GM19438 (cell line): ENCODE data around the gene TMEM53.
"Not testable (repeated sequence)": the region's sequence is repeated elsewhere in the genome, so short reads cannot be mapped to it uniquely, and the experiment has no call there.

ENCODE experiments used
- ATAC-seq: cut with Tn5 transposase; IDR thresholded peaks from one replicate; pipeline ENCODE4 v1.9.1; 2021; ENCODE audit warnings: low read depth; ENCODE audit not compliant: unreplicated experiment

The TMEM53 gene

DNA sequence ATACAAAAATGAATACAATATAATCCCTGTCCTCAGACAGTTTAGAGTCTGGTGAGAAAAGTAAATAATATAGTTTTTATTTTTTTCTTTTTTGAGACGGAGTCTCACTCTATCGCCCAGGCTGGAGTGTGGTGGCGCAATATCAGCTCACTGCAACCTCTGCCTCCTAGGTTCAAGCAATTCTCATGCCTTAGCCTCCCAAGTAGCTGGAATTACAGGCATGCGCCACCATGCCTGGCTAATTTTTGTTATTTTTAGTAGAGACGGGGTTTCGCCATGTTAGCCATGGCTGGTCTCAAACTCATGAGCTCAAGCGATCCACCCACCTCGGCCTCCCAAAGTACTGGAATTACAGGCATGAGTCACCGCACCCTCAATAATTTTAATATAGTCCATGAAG, 25.1 kb upstream of the TMEM53 start:
- not testable (repeated sequence) for ATAC-seq

DNA sequence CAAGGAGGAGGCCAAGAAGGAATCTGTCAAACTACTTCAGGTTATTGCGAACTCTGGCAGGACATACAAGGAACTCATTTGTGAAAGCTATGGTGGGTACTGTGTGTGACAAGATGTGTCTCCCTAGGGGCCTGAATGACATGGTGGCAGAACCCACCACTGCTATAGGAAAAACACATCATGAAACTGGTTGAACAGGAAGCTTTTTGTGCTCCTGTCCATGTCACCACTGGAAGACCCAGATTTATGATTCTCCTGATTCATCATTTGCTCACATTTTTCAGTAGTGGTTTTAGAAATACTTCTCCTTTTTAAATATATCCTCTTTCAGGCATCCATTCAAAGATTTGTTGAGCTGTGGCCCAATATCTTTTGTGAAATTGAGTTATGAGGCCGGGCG, 23.9 kb upstream of the TMEM53 start:
- ATAC-seq, result no peak

DNA sequence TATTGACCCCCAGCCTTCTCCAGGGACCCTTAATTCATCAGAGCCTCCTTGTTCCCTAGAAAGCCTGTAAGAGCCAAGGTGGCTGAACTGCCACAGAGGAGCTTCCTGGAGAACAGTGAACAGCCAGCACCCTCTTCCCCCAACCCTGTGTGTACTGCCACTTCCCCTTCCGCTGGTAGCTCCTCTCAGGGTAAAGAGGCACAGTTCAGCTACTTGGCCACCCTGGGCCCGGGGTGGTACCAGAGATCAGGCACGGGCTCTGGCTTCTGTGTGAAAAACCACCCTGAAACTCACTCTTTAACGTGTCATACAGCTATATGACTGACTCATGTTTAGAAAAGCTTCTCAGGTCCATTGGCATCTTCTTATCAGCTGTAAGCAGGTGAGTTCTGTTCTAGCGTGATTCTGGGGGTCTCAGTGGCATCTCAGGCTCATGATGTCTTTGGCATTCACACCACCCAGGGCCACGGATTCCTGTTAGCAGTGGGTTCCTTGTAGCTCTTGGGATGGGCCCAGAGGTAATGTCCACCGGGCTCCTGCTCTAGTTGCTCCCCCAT, 22.6 kb upstream of the TMEM53 start:
- ATAC-seq, result no peak

DNA sequence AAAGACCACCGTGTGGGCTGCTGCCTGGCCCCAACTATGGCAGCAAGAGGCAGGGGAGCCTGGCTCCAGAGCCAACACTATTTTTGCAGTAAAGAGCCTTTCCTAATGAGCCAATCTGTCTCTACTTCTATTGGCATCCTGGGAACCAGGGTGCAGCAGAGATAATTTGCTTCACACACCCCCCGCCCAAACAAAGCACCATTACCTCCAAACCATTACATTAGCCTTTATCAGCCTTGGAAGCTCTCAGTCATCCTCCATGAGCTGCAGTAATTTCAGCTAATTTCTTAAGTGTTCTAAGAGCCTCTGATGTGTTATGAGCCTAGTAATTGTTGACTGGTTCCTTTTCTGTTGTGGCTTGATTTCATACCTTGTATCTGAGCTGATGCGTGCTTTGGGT, 21.8 kb upstream of the TMEM53 start:
- no peak for ATAC-seq

DNA sequence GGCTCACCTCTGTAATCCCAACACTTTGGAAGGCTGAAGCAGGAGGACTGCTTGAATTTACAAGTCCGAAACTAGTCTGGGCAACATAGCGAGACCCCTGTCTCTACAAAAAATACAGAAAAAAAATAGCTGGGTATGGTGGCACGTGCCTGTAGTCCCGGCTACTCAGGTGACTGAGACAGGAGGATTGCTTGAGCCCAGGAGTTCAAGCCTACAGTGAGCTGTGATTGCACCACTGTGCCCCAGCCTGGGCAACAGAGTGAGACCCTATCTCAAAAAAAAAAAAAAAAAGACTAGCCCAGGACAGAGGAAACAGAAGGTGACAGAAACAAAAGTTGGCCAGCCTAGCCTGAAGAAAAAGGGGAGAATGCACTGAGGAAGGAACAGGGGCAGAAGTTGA, 21.4 kb upstream of the TMEM53 start:
- no peak for ATAC-seq

DNA sequence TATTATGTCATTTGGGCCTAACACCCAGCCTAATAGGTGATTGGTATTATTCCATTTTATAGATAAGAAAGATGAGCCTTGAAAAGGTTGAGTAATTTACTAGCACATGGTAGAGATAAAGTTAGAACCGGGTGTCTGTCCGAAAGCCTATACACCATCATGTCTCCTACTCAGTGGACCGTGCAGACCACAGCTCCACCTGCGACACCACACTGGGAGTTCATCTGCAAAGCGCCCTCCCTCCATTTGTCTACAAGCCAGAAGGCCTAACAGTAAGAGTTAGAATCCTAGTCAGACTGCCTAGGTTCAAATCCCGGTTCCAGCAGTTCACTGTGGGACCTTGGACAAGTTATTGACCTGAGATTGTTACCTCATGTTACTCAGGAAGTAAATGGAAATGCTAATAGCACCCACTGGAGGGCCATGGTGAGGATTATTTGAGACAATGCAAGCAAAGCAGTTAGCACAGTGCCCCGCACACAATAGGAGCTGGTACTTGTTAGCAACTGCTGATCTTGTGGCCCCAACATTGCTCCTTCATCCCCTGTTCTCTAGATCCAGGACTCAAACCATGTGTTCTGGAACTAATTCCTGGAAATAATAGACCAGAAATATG, 20.7 kb upstream of the TMEM53 start:
- peak; percentile 59 for ATAC-seq

DNA sequence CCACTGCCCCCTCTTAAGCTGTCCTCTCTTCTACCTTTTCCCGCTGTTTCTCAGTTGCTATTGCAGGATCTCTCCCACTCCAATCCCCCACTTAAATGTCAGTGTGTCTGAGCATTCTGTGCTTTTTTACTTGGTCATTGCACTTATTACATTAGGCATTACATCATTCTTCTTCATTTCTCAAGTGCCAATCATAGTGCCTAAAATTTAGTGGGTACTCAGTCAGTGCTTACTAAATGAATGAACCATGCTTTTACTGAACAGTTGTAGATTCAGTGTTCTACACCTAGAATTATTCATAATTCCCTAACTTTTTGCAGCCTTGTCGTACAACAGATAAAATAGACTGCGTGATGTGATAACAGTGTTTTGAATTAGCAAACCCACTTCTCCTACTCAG, 19.6 kb upstream of the TMEM53 start:
- ATAC-seq, result no peak

DNA sequence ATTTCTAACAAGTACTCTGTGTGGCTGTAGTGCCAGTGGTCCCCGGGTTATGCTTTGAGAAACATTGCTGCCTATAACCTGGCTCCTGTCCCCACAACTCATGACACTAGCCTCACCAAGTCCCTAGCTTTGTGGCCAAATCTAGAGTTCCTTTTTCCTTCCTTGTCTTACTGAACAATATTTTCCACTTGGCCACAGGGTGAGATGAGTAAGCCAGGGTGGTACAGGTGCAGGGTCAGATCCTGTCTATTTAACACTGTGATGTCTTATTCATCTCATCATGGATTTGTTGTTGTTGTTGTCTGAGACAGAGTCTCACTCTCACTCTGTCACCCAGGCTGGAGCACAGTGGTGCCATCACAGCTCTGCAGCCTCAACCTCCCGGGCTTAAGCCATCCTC, 18.9 kb upstream of the TMEM53 start:
- ATAC-seq, result no peak

DNA sequence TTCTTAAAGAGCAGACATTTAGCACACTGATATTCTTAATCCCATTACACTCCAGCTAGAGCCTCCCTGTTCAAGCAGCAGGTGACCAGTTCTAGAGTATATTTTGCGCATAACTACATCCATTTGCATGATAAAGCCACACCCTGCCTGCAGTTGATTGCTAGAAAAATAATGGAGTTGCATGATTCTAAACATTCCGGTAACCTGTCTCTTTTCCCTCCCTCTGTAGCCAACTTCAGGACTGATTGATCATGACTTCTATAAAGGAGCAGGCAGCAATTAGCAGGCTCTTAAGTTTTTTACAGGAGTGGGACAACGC, 15.1 kb upstream of the TMEM53 start:
- no peak for ATAC-seq

DNA sequence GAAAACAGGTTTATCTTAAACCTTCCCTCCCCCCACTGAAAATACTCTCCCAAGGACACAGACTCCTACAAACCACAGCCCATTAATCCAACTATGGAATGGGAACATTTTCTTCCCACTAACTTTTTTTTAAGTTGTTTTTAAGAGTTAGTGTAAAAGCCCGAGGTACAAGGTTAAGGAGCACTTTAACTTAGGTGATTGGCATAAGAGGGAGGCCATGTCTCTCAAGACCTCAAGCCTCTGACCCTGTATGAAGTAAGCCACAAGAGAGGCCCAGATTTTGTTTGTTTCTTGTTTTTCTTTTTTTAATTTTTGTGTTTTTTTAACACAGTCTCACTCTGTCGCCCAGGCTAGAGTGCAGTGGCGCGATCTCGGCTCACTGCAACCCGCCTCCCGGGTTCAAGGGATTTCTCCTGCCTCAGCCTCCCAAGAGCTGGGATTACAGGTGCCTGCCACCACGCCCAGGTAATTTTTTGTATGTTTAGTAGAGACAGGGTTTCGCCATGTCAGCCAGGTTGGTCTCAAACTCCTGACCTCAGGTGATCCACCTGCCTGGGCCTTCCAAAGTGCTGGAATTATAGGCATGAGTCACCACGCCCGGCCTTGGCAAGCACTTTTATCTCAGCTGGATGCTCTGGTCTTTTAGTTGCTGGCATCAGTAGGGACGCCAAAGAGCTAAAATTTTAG, 14.6 kb upstream of the TMEM53 start:
- no peak for ATAC-seq

DNA sequence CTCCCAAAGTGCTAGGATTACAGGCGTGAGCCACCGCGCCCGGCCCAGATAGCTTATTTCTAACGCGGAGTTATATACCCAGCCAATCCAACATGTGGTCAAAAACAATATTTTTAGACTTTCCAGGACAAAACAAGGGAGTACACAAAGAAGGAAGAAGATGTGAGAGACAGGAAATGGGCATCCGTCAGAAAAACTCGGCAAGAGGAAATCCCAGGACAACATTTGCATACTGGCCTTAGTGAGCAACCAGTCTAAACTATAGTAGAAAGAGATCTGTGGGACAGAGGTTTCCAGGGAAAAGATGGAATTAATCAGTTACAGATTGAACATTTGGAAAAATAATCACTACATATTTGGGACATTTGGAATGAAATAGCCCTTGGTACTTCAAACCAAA, 11.6 kb upstream of the TMEM53 start:
- no peak for ATAC-seq

DNA sequence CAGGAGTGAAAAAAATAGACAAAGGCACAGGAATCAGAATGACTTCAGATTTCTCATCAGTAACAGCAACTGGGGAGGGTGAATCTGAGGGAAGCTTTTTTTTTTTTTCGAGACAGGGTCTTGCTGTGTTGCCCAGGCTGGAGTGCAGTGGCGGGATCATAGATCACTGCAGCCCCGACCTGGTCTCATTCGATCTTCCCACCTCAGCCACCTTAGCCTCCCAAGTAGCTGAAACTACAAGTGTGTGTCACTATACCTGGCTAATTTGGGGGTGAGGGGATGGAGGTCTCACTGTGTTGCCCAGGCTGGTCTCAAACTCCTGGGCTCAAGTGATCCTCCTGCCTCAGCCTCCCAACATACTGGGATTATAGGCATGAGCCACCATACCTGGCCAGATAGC, 10.9 kb upstream of the TMEM53 start:
- ATAC-seq, result no peak

DNA sequence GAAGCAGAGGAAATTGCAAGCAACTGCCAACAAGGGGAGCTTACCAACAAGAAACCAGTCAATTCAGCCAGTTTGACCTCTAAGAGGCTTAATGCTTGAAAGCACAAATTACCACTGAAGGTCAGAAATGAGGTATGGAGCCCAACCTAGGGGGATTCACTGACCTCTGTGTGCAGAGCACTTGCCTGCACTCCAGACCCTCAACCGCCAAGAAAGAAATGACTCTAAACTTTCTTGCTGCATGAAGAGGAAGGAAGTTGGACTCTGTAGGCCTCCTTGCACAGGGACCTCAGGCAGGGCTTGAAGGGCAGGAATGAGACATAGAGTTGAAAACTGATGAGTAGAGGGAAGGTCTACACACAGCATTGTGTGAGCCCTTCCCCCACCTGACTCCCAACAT, 10.2 kb upstream of the TMEM53 start:
- ATAC-seq, result peak; percentile 63

DNA sequence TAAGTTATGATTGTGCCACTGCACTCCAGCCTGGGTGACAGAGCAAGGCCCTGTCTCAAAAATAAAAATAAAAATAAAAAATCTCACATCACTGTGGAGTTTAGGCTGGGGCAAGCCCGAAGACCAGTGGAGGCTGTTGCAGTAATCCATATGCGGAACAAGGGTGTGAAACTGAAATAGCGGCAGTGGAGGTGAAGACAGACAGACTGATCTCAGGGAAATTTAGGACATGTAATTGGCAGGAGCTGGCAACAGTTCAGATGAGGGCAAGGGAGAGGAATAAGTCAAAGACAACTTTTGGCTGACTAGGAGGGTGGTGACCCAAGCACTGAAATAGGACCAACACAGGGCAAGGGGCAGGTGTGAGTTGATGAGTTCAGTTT, 8.6 kb upstream of the TMEM53 start:
- no peak for ATAC-seq

DNA sequence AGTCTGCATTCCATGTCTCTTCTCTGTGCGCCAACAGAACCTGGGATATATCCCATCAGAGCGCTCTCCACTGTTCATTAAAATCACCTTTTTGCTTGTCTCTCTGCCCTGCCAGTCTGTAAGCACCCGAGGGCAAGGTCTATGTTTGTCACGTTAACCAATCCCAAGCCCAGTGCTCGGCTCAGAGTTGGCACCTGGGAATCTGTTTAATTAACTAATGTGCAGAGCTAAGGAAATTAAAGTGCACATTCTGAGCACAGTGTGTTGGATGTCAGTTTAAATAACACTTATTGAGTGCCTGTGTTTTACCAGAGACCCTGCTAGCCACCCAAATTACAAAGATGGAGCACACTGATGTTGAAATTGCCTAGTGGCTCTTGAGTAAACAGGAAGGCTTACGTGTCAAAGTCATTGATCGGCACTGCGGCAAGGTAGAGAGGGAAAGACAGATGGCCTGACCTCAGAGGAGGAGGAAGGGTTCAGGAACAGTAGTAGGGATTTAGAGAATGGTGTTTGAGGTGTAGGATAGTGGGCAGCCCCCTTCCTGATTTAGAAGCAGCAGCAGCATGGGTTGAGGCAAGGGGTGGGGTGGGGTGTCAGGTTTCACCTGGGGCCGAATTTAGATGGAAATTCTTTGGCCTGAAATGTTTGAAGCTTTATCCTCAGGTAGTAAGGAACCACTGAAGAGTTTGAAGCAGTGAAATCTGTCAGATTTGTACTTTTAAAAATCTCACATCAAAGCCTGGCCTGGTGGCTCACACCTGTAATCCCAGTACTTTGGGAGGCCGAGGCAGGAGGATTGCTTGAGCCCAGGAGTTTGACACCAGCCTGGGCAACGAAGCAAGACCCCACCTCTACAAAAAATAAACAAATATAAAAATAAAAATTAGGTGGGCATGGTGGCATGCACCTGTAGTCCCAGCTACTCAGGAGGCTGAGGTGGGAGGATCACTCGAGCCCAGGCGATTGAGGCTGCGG, 7.9 kb upstream of the TMEM53 start:
- no peak for ATAC-seq

DNA sequence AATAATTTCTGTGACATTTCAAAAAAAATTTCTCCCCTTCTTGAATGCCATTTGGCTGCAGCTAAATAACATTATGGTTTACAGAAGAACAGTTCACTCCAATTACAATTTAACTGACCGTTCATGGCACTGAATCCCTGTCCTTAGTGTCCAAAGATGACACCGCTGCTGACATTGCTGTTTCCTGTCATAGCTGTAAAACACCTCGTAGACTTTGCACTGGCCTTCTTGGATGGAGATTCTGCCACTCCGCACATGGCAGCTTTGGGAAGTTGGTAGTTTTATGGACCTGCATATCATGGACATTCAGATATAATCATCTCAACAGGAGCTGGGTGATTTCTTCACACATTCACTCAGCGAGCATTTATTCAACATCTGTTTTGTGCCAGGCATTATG, 5.2 kb upstream of the TMEM53 start:
- no peak for ATAC-seq

DNA sequence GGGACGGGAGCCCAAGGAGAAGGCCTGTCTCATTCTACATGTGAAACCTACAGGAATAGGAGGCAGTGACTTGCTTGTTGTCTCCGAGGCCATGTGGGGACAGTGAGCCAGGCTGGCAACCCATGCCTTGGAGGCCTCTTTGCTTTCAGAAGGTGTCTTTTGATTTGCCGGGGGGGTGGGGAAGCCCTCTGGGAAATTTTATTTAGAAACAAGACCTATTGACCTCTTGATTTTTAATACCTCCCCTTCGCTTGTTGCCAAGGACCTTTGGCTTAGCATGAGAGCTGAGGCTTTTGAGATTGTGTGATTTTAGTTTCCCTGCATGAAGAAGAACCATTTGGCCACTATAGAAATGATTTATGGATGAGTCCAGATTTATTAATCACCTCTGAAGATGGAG, 4.3 kb upstream of the TMEM53 start:
- no peak for ATAC-seq

DNA sequence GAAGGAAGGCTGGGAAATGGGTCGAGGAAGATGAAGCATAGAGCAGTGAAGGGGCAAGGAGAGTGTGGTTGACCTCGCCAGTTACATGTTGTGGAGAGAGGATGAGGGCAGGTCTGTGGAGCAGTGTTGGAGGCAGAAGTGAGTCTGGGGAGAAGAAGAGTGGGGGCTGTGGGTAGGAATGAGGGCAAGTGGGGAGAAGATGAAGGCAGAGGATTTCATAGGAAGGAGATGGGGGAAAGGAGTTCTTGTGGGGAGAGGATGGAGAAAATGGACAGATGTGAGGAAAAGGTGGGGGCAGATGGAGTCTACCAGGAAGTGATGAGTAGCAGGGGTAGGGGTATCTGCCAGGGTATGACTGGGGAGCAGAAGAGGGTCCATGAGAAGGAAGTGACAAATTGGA, 3.8 kb upstream of the TMEM53 start:
- ATAC-seq, result no peak

DNA sequence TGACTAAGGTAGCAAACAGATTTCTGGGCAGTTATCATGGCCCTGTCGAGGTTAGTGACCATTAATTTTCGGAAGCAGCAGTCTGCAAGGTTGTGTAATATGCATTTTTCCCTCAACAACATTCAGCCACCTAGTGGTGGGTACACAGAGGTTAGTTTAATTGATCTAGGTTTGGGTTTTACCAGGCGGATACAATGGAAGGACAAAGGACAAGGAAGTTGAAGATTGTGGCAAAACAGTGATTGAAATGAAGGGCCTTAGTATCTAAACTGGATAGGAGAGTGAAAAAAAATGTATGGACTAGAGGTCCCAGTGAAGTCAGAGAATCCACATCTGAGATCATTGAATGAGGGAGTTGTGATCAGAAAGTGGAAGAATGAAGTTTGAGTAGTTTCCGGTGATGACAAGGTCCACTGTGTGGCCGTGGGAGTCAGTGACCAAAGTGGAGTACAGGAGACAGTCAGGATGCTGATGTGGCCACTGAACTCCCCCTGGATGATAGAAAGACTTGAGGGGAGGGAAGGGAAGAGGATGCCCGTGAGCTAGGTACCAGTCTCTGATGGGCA, 3.0 kb upstream of the TMEM53 start:
- ATAC-seq, result no peak

DNA sequence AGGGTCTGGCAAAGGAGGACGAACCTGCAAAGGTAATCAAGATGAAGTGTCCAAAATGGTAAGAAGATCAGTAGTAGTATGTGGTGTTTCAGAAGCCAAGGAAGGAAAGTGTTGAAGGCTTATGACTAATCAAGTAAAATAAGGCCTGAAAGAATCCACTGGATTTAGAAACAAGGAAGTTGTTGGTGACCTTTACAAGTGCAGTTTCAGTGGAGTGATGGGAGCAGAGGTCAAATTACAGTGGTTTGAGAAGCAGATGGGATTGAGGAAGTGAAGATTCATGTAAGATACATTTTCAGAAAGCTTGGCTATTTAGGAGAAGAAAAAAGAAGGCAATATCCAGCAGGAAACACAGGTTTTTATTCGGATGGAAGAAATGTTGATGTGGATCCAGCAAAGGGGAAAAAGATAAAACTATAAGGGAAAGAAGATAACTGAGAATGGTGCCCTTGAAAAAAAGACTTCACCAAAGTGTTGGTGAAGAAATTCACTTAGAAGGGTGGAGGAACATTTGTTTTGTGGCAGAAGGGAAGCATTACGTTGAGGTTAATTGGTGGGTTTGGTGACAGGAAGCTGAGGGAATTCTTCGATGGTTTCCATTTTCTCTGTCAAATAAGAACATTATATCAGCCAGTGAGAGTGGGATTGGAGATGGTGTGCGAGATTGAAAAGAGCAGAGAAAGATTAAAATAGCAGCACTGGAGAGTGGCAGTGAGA, 2.4 kb upstream of the TMEM53 start:
- no peak for ATAC-seq

DNA sequence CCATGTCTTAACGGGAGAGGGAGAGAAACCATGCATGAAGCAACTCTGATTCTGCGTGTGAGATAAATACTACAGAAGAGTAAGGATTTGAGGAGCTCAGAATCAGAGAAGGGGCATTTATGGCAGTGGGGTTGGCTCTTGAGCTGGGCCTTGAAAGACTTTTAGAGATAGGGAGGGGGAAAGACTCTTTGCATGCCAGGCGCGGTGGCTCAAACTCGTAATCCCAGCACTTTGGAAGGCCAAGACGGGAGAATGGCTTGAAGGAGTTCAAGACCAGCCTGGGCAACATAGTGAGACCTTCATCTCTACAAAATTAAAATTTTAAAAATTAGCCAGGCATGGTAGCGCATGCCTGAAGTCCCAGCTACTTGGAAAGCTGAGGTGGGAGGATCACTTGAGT, 905 bp upstream of the TMEM53 start:
- ATAC-seq, result no peak
